GM12878 (cell line): ENCODE data around the gene ROBO1. TPM values are rescaled to one million over a fixed set of nuclear protein-coding genes. Genes with fewer than 3 reads are reported as not detected.

ENCODE experiments used
- ATAC-seq: fragments of 200-7000 bp; cut with Tn5 transposase; 3 replicates; pipeline ENCODE4 v1.9.1; 2020; ENCODE audit warnings: mild to moderate bottlenecking, moderate library complexity
- BruUV-seq: library from RNA; stranded (reverse); fragments of 400-500 nt; replicated peaks from 2 replicates; lab custom pipeline; 2021; lab: Mats Ljungman, UMichigan
- CTCF ChIA-PET: fragments of 300-600 bp; sonication (Branson Sonifier 250); formaldehyde crosslinking; extraction: SDS; loops from one replicate; lab custom pipeline; 2021; ENCODE audit warnings: inconsistent platforms; lab: Yijun Ruan, JAX
- POLR2A ChIA-PET: fragments of 350-600 bp; formaldehyde crosslinking; extraction: SDS; loops from one replicate; lab custom pipeline; 2021; ENCODE audit warnings: inconsistent platforms; lab: Charles Lee
- RAD21 ChIA-PET: fragments of 300-600 bp; sonication (Branson Sonifier 250); formaldehyde crosslinking; loops from one replicate; lab custom pipeline; 2023; ENCODE audit warnings: antibody characterized with exemption; ENCODE audit not compliant: unreplicated experiment; lab: Charles Lee
- SMC1A ChIA-PET: fragments of 300-600 bp; sonication (Branson Sonifier 250); formaldehyde crosslinking; loops from one replicate; lab custom pipeline; 2023; ENCODE audit not compliant: unreplicated experiment, uncharacterized antibody; lab: Charles Lee
- DNase-seq: peaks from one replicate; pipeline ENCODE4 v3.0.0-alpha.2; 2011; ENCODE audit warnings: low read depth, low spot score
- FAIRE-seq: peaks from 3 replicates; lab custom pipeline; 2011; peaks lifted over from hg19 to GRCh38; lab: Jason Lieb, UNC
- H2AFZ ChIP-seq: 2 replicates; pipeline ENCODE4 v1.6.0; 2011; ENCODE audit warnings: low read depth, low read length, control low read depth; ENCODE audit not compliant: control insufficient read depth
- H3K27ac ChIP-seq: 2 replicates; pipeline ENCODE4 v1.5.1; 2011; ENCODE audit warnings: control low read depth; ENCODE audit not compliant: control insufficient read depth, insufficient read depth
- H3K27me3 ChIP-seq, 2 experiments: replicated peaks in 1 of 2; 2 replicates each; pipeline versions ENCODE4 v1.6.0 to v1.6.1; 2011; ENCODE audit warnings: low read length in 1 of 2; ENCODE audit not compliant: control insufficient read depth in 2 of 2, insufficient read depth in 2 of 2
- H3K36me3 ChIP-seq, 2 experiments: 2 replicates each; pipeline ENCODE4 v1.5.1; 2011; ENCODE audit warnings: low read length in 1 of 2; ENCODE audit not compliant: control insufficient read depth in 2 of 2, insufficient read depth in 2 of 2
- H3K4me1 ChIP-seq: 2 replicates; pipeline ENCODE4 v1.6.1; 2011; ENCODE audit warnings: mild to moderate bottlenecking, low read length, moderate library complexity, mixed read lengths; ENCODE audit not compliant: control insufficient read depth, insufficient read depth
- H3K4me2 ChIP-seq: 2 replicates; pipeline ENCODE4 v1.6.0; 2011; ENCODE audit warnings: control low read depth; ENCODE audit not compliant: control insufficient read depth, insufficient read depth
- H3K4me3 ChIP-seq: fragments of 200-600 bp; sonication (generic); 2 replicates; pipeline ENCODE4 v1.5.1; 2016
- H3K79me2 ChIP-seq: 2 replicates; pipeline ENCODE4 v1.6.0; 2011; ENCODE audit warnings: low read length; ENCODE audit not compliant: control insufficient read depth, insufficient read depth
- H3K9ac ChIP-seq: 2 replicates; pipeline ENCODE4 v1.8.0; 2011; ENCODE audit warnings: low read length, control low read depth, mixed read lengths; ENCODE audit not compliant: control insufficient read depth, insufficient read depth
- H3K9me3 ChIP-seq: replicated peaks from 3 replicates; pipeline ENCODE4 v1.5.1; 2011; ENCODE audit warnings: mild to moderate bottlenecking, low read length; ENCODE audit not compliant: control insufficient read depth, insufficient read depth
- H4K20me1 ChIP-seq: 2 replicates; pipeline ENCODE4 v1.6.0; 2011; ENCODE audit not compliant: control insufficient read depth, insufficient read depth
- BRCA1 ChIP-seq: IDR thresholded peaks from 2 replicates; pipeline ENCODE4 v1.6.1; 2011; ENCODE audit warnings: low read depth, low read length, improper control_type of control experiment
- CHD4 ChIP-seq: fragments of 200-600 bp; sonication (generic); IDR thresholded peaks from 2 replicates; pipeline ENCODE4 v1.6.1; 2016; ENCODE audit warnings: mild to moderate bottlenecking
- EP300 ChIP-seq, 2 experiments: fragments of 150-350 bp in 1 of 2; IDR thresholded peaks; 2 replicates each; pipeline ENCODE4 v1.6.1; 2011 to 2012; ENCODE audit warnings: low read depth in 2 of 2, low read length in 2 of 2, borderline replicate concordance in 1 of 2, improper control_type of control experiment in 1 of 2, inconsistent platforms in 1 of 2; ENCODE audit not compliant: control insufficient read depth in 1 of 2
- ETV6 ChIP-seq, 2 experiments: fragments of 450-650 bp in 1 of 2; IDR thresholded peaks in 1 of 2; conservative IDR thresholded peaks in 1 of 2; 2 replicates each; pipeline ENCODE4 v1.6.1; 2014; ENCODE audit warnings: antibody characterized with exemption in 1 of 2, borderline replicate concordance in 1 of 2, low read depth in 1 of 2, mild to moderate bottlenecking in 1 of 2, moderate library complexity in 1 of 2
- GATAD2B ChIP-seq: fragments of 450-650 bp; conservative IDR thresholded peaks from 2 replicates; pipeline ENCODE4 v1.6.1; 2017; ENCODE audit warnings: low read depth, mild to moderate bottlenecking, moderate library complexity
- IKZF1 ChIP-seq: fragments of 450-650 bp; conservative IDR thresholded peaks from 2 replicates; pipeline ENCODE4 v1.6.1; 2017; ENCODE audit warnings: antibody characterized with exemption, mild to moderate bottlenecking
- IKZF2 ChIP-seq, 2 experiments: fragments of 450-650 bp; IDR thresholded peaks; 2 replicates each; pipeline ENCODE4 v1.6.1; 2017; ENCODE audit warnings: mild to moderate bottlenecking in 2 of 2, moderate library complexity in 2 of 2
- JUNB ChIP-seq: IDR thresholded peaks from 2 replicates; pipeline ENCODE4 v1.6.1; 2016; ENCODE audit warnings: antibody characterized with exemption, mild to moderate bottlenecking
- KLF5 ChIP-seq: fragments of 450-650 bp; IDR thresholded peaks from 2 replicates; pipeline ENCODE4 v1.6.1; 2014; ENCODE audit warnings: mild to moderate bottlenecking; ENCODE audit not compliant: partially characterized antibody
- NFXL1 ChIP-seq: fragments of 450-650 bp; IDR thresholded peaks from 2 replicates; pipeline ENCODE4 v1.6.1; 2017; ENCODE audit warnings: antibody characterized with exemption, mild to moderate bottlenecking, borderline replicate concordance
- WRNIP1 ChIP-seq: IDR thresholded peaks from 2 replicates; pipeline ENCODE4 v1.6.1; 2011; ENCODE audit warnings: low read depth, low read length, improper control_type of control experiment, borderline replicate concordance
- ZSCAN29 ChIP-seq: fragments of 450-650 bp; IDR thresholded peaks from 2 replicates; pipeline ENCODE4 v1.6.1; 2017; ENCODE audit warnings: mild to moderate bottlenecking, moderate library complexity
- WGBS: methylation state at CpG from one replicate; pipeline ENCODE4 v1.1.6; 2016; ENCODE audit warnings: low lambda C conversion rate; ENCODE audit not compliant: insufficient replicate concordance, insufficient coverage; ENCODE audit errors: missing lambda C conversion rate; 5-methylcytosine and 5-hydroxymethylcytosine counted together
- in situ Hi-C: fragments of 300-500 bp; cut with MboI; formaldehyde crosslinking; loops from 9 replicates; pipeline ENCODE4 v1.14.3; 2018; ENCODE audit warnings: mixed read lengths
- intact Hi-C: fragments of 100-400 bp; cut with micrococcal nuclease; formaldehyde crosslinking; loops from one replicate; pipeline ENCODE4 v1.14.2; 2022; ENCODE audit not compliant: unreplicated experiment
- polyA plus RNA-seq, 11 experiments: library from polyadenylated mRNA; depleted of rRNA in 4 of 11; unstranded in 6 of 11; stranded (reverse) in 5 of 11; fragments of >200 nt; fragmentation: Nextera tagmentation in 4 of 11; fragmentation: Illumina TruSeq in 1 of 11; extraction: Ambion mirVana in 4 of 11; extraction: Trizol in 1 of 11; gene quantifications; 1 replicate in 1 of 11; 2 replicates in 10 of 11; pipeline versions ENCODE4 v1.2.1 to v1.2.3, GENCODE V29; 2011 to 2016; ENCODE audit warnings: inconsistent platforms in 2 of 11, missing spikeins in 2 of 11, low read depth in 1 of 11
- total RNA-seq, 4 experiments: library from RNA; depleted of rRNA in 3 of 4; stranded (reverse); fragments of >200 nt in 3 of 4; fragmentation: Illumina TruSeq in 1 of 4; extraction: Trizol in 1 of 4; gene quantifications; 2 replicates each; pipeline versions ENCODE4 v1.2.1 to v1.2.3, GENCODE V29; 2013 to 2021
- TF ChIP-seq, protein P1 (sequence below): fragments of 450-650 bp; IDR thresholded peaks from 2 replicates; pipeline ENCODE4 v1.6.1; 2016; ENCODE audit warnings: mild to moderate bottlenecking
- TF ChIP-seq, protein P2 (sequence below): fragments of 450-650 bp; IDR thresholded peaks from 2 replicates; pipeline ENCODE4 v1.6.1; 2016; ENCODE audit warnings: mild to moderate bottlenecking, moderate library complexity, borderline replicate concordance
- TF ChIP-seq, protein P3 (sequence below): fragments of 450-650 bp; IDR thresholded peaks from 2 replicates; pipeline ENCODE4 v1.6.1; 2014; ENCODE audit warnings: mild to moderate bottlenecking
- TF ChIP-seq, protein P4 (sequence below): fragments of 150-350 bp; IDR thresholded peaks from 2 replicates; pipeline ENCODE4 v1.6.1; 2016; ENCODE audit warnings: low read depth, low read length

ROBO1 gene
- total and polyA plus RNA-seq, 10 of the 15 experiments (the other 5 are each of a cell fraction or from before 2014, with no cell fraction given) = 0.29 to 46.5 (median 1.2) TPM

DNA sequence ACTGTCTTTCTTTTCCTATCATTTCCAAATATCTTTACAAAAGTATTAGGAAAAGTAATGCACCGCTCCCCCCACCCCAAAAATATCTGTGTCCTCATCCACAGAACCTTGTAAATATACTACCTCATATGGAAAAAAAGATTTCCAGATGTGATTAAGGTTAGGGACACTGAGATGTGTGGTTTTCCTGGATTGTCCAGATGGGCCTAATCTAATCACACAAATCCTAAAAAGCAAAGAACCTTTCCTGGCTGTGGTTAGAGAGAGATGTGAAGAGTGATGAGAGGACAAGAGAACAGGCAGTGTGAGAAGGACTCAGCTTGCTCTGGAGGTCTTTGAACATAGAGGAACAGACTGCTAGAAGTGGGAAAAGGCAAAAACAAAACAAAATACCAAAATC is 77.7 kb downstream of the ROBO1 start:
- H3K27me3 ChIP-seq = no peaks in the 10 kb centered on the region
- no TSS peak for BruUV-seq
- ChIA-PET CTCF (no interaction called here), SMC1A (no interaction called here), POLR2A (no interaction called here), RAD21 (no interaction called here)
- H3K4me1 ChIP-seq = no peaks in the 10 kb centered on the region
- H3K27ac ChIP-seq = no peak overlapping the region
- whole genome bisulfite sequencing = 0% methylated on average over 1 of the region's 1 CpG
- DNase-seq (no peak), ATAC-seq (no peak), FAIRE-seq (no peak)
- in situ Hi-C loops (no loop called here), intact Hi-C loops (no loop called here)
- H3K4me2 ChIP-seq = no peak overlapping the region
- no peaks in the 10 kb centered on the region for H3K36me3 ChIP-seq
- H3K4me3 ChIP-seq = no peak overlapping the region
- H2AFZ ChIP-seq = no peak overlapping the region
- H4K20me1 ChIP-seq = no peaks in the 10 kb centered on the region
- H3K9ac ChIP-seq = no peak overlapping the region
- no peaks in the 10 kb centered on the region for H3K79me2 ChIP-seq
- H3K9me3 ChIP-seq = no peaks in the 10 kb centered on the region
- TF ChIP-seq, protein P1, sequence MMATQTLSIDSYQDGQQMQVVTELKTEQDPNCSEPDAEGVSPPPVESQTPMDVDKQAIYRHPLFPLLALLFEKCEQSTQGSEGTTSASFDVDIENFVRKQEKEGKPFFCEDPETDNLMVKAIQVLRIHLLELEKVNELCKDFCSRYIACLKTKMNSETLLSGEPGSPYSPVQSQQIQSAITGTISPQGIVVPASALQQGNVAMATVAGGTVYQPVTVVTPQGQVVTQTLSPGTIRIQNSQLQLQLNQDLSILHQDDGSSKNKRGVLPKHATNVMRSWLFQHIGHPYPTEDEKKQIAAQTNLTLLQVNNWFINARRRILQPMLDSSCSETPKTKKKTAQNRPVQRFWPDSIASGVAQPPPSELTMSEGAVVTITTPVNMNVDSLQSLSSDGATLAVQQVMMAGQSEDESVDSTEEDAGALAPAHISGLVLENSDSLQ = no peak
- TF ChIP-seq, protein P2, sequence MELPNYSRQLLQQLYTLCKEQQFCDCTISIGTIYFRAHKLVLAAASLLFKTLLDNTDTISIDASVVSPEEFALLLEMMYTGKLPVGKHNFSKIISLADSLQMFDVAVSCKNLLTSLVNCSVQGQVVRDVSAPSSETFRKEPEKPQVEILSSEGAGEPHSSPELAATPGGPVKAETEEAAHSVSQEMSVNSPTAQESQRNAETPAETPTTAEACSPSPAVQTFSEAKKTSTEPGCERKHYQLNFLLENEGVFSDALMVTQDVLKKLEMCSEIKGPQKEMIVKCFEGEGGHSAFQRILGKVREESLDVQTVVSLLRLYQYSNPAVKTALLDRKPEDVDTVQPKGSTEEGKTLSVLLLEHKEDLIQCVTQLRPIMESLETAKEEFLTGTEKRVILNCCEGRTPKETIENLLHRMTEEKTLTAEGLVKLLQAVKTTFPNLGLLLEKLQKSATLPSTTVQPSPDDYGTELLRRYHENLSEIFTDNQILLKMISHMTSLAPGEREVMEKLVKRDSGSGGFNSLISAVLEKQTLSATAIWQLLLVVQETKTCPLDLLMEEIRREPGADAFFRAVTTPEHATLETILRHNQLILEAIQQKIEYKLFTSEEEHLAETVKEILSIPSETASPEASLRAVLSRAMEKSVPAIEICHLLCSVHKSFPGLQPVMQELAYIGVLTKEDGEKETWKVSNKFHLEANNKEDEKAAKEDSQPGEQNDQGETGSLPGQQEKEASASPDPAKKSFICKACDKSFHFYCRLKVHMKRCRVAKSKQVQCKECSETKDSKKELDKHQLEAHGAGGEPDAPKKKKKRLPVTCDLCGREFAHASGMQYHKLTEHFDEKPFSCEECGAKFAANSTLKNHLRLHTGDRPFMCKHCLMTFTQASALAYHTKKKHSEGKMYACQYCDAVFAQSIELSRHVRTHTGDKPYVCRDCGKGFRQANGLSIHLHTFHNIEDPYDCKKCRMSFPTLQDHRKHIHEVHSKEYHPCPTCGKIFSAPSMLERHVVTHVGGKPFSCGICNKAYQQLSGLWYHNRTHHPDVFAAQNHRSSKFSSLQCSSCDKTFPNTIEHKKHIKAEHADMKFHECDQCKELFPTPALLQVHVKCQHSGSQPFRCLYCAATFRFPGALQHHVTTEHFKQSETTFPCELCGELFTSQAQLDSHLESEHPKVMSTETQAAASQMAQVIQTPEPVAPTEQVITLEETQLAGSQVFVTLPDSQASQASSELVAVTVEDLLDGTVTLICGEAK = no peak
- TF ChIP-seq WRNIP1 (no peak), GATAD2B (no peak), EP300 (IDR thresholded peaks at IDR 0.05; ENCODE audit: borderline replicate concordance in 1 of 2, control insufficient read depth in 1 of 2, low read depth in 2 of 2, low read length in 2 of 2) (no peak), NFXL1 (no peak), KLF5 (no peak), BRCA1 (no peak), IKZF1 (no peak), CHD4 (no peak), ZSCAN29 (no peak), ETV6 (conservative IDR thresholded peaks at IDR 0.05 in 1 of 2, IDR thresholded peaks at IDR 0.05 in 1 of 2; ENCODE audit: borderline replicate concordance in 1 of 2, low read depth in 1 of 2) (no peak), JUNB (no peak), IKZF2 (IDR thresholded peaks at IDR 0.05) (no peak)
- TF ChIP-seq, protein P3, sequence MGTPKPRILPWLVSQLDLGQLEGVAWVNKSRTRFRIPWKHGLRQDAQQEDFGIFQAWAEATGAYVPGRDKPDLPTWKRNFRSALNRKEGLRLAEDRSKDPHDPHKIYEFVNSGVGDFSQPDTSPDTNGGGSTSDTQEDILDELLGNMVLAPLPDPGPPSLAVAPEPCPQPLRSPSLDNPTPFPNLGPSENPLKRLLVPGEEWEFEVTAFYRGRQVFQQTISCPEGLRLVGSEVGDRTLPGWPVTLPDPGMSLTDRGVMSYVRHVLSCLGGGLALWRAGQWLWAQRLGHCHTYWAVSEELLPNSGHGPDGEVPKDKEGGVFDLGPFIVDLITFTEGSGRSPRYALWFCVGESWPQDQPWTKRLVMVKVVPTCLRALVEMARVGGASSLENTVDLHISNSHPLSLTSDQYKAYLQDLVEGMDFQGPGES = no peak
- TF ChIP-seq, protein P4, sequence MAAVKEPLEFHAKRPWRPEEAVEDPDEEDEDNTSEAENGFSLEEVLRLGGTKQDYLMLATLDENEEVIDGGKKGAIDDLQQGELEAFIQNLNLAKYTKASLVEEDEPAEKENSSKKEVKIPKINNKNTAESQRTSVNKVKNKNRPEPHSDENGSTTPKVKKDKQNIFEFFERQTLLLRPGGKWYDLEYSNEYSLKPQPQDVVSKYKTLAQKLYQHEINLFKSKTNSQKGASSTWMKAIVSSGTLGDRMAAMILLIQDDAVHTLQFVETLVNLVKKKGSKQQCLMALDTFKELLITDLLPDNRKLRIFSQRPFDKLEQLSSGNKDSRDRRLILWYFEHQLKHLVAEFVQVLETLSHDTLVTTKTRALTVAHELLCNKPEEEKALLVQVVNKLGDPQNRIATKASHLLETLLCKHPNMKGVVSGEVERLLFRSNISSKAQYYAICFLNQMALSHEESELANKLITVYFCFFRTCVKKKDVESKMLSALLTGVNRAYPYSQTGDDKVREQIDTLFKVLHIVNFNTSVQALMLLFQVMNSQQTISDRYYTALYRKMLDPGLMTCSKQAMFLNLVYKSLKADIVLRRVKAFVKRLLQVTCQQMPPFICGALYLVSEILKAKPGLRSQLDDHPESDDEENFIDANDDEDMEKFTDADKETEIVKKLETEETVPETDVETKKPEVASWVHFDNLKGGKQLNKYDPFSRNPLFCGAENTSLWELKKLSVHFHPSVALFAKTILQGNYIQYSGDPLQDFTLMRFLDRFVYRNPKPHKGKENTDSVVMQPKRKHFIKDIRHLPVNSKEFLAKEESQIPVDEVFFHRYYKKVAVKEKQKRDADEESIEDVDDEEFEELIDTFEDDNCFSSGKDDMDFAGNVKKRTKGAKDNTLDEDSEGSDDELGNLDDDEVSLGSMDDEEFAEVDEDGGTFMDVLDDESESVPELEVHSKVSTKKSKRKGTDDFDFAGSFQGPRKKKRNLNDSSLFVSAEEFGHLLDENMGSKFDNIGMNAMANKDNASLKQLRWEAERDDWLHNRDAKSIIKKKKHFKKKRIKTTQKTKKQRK = no peak
